ENCODE results near the gene TMA16. TPM values are rescaled to one million over a fixed set of nuclear protein-coding genes. Genes with fewer than 3 reads are reported as not detected.

The TMA16 gene
- total RNA-seq, 1 donor from 2014 or later, result 36.9 TPM

- intact Hi-C loops (cut with DNase I), result no loop called here
- Histone ChIP-seq H3K27ac (no peak overlapping the region), H3K4me1 (no peaks in the 10 kb centered on the region), H3K9me3 (no peaks in the 10 kb centered on the region), H3K4me3 (no peak overlapping the region), H3K36me3 (no peaks in the 10 kb centered on the region), H3K27me3 (no peaks in the 10 kb centered on the region)
- TF ChIP-seq CTCF (IDR thresholded peaks at IDR 0.05), result no peak
- no peak for DNase-seq (ENCODE audit: low spot score in 2 of 2)
Measured at GRCh38 chr4:163467082-163467770, 27.3 kb upstream of the TMA16 start.

GRCh38 chr4:163470391-163470790 is 24.1 kb upstream of the TMA16 start:
- H3K9me3 ChIP-seq, result no peaks in the 10 kb centered on the region
- no peak overlapping the region for H3K4me3 ChIP-seq
- H3K27me3 ChIP-seq, result no peaks in the 10 kb centered on the region
- TF ChIP-seq CTCF (IDR thresholded peaks at IDR 0.05), result no peak
- intact Hi-C loops (cut with DNase I), result no loop called here
- no peaks in the 10 kb centered on the region for H3K36me3 ChIP-seq
- no peak overlapping the region for H3K27ac ChIP-seq
- no peak for DNase-seq (ENCODE audit: low spot score in 2 of 2)
- H3K4me1 ChIP-seq, result no peaks in the 10 kb centered on the region

- intact Hi-C loops (cut with DNase I), result no loop called here
- no peak for DNase-seq (ENCODE audit: low spot score in 2 of 2)
- no peak for TF ChIP-seq CTCF (IDR thresholded peaks at IDR 0.05)
- Histone ChIP-seq H3K27ac (no peak overlapping the region), H3K9me3 (no peaks in the 10 kb centered on the region), H3K36me3 (no peaks in the 10 kb centered on the region), H3K4me1 (peaks cover 0 to 9% of the 10 kb centered on the region in 2 donors), H3K4me3 (no peak overlapping the region), H3K27me3 (no peaks in the 10 kb centered on the region)
Measured at GRCh38 chr4:163473130-163473529, 21.4 kb upstream of the TMA16 start.

GRCh38 chr4:163473576-163473975 is 20.9 kb upstream of the TMA16 start, which contains the start of gene TKTL2:
TSS of gene TKTL2 (minus strand) at chr4:163473754. CDS start at chr4:163473734, 20 bp downstream.
- no peaks in the 10 kb centered on the region for H3K9me3 ChIP-seq
- no peak for TF ChIP-seq CTCF (IDR thresholded peaks at IDR 0.05)
- H3K4me1 ChIP-seq, result peaks cover 0 to 10% of the 10 kb centered on the region in 2 donors
- no peak within 1 kb of the TSS for H3K27ac ChIP-seq
- H3K36me3 ChIP-seq, result no peaks in the 10 kb centered on the region
- no peaks in the 10 kb centered on the region for H3K27me3 ChIP-seq
- no peak within 1 kb of the TSS for H3K4me3 ChIP-seq
- intact Hi-C loops (cut with DNase I), result no loop called here
- DNase-seq (ENCODE audit: low spot score in 2 of 2), result no peak

GRCh38 chr4:163474027-163474426 is 20.5 kb upstream of the TMA16 start:
- no peak for TF ChIP-seq CTCF (IDR thresholded peaks at IDR 0.05)
- intact Hi-C loops (cut with DNase I), result no loop called here

More at GRCh38 chr4:163474027-163474426, 20.5 kb upstream of the TMA16 start:
- H3K27ac ChIP-seq, result no peak overlapping the region
- H3K27me3 ChIP-seq, result no peaks in the 10 kb centered on the region
- H3K36me3 ChIP-seq, result no peaks in the 10 kb centered on the region
- H3K9me3 ChIP-seq, result no peaks in the 10 kb centered on the region
- no peak for DNase-seq (ENCODE audit: low spot score in 2 of 2)
- H3K4me1 ChIP-seq, result peaks cover 0 to 11% of the 10 kb centered on the region in 2 donors
- H3K4me3 ChIP-seq, result no peak overlapping the region
